ENCODE data around the gene LRRC75A. TPM values are rescaled to one million over a fixed set of nuclear protein-coding genes. Genes with fewer than 3 reads are reported as not detected.

The LRRC75A gene
- total RNA-seq, 3 donors from 2014 or later (not counting 1 experiment from before 2014, with no cell fraction given) = 2.6 to 3.0 (median 3.0) TPM

DNA sequence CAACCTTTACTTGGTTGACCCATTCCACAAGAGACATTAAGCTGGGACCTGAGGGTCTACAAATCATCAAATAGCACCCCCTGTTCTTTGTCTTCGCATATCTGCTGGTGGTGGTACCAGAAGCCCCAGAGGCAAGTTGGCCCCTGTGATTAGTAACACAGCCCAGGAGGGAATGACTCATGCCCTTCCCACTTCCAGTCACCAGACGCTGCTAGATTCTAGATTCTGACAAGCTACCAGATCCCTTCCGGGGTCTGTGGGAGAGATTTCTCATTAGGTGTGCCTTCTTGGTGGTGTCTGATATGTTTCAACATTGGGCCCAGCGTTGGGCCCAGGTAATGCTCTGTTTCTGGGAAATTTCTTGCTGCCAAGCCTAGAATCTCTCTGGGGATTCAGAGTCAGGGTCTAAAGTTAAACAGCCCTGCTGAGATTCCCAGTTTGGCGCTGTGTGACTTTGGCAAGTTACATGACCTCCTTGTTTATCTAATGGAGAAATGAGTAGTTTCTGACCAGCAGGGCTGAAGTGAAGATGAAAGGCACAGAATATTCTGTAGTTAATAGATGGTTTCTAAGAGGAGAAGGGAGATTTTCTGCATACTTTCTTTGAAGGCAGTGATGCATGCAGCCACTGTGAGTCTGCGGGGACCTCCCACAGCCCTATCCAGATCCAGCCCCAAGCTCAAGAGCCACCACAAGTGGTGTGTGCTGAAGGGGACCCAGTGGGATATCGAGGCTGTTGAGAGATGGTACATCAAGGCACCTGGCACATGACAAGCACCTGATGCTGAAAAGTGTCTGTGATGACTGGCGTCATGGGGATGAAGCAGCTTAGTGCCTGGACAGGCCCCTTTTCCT, 72.7 kb downstream of the LRRC75A start:
- H3K4me3 Mint-ChIP-seq = peak overlapping the region; percentile 54
- peaks cover 60% of the 10 kb centered on the region for H3K36me3 ChIP-seq (ENCODE audit: control insufficient read depth, insufficient read depth, low read length)
- H3K27me3 ChIP-seq (ENCODE audit: control insufficient read depth, insufficient read depth, low read length) = no peaks in the 10 kb centered on the region
- H3K27me3 Mint-ChIP-seq (ENCODE audit: low read depth in 2 of 2) = no peaks in the 10 kb centered on the region
- ATAC-seq = peak in 2 of 3 donors; percentile 24 to 27
- no peaks in the 10 kb centered on the region for H3K9me3 ChIP-seq (ENCODE audit: control insufficient read depth, insufficient read depth, low read length)
- WGBS (ENCODE audit: insufficient coverage) = 52% methylated on average over 8 of the region's 8 CpGs
- no peaks in the 10 kb centered on the region for H3K36me3 Mint-ChIP-seq
- peaks cover 49 to 64% of the 10 kb centered on the region in 2 donors for H3K4me1 Mint-ChIP-seq
- peak in 1 of 2 donors; percentile 59 for DNase-seq
- H3K27ac Mint-ChIP-seq = peak overlapping the region; percentile 98 to 100
- H3K9me3 Mint-ChIP-seq = no peaks in the 10 kb centered on the region
- intact Hi-C loops (cut with micrococcal nuclease) = no loop called here
- peak overlapping the region; percentile 37 for H3K27ac ChIP-seq (ENCODE audit: low read length)
- TF ChIP-seq, protein P1, sequence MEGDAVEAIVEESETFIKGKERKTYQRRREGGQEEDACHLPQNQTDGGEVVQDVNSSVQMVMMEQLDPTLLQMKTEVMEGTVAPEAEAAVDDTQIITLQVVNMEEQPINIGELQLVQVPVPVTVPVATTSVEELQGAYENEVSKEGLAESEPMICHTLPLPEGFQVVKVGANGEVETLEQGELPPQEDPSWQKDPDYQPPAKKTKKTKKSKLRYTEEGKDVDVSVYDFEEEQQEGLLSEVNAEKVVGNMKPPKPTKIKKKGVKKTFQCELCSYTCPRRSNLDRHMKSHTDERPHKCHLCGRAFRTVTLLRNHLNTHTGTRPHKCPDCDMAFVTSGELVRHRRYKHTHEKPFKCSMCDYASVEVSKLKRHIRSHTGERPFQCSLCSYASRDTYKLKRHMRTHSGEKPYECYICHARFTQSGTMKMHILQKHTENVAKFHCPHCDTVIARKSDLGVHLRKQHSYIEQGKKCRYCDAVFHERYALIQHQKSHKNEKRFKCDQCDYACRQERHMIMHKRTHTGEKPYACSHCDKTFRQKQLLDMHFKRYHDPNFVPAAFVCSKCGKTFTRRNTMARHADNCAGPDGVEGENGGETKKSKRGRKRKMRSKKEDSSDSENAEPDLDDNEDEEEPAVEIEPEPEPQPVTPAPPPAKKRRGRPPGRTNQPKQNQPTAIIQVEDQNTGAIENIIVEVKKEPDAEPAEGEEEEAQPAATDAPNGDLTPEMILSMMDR (IDR thresholded peaks at IDR 0.05) = no peak
- no peak overlapping the region for H3K4me3 ChIP-seq (ENCODE audit: low read length)
- peaks cover 53% of the 10 kb centered on the region for H3K4me1 ChIP-seq (ENCODE audit: control insufficient read depth, insufficient read depth, low read length)

DNA sequence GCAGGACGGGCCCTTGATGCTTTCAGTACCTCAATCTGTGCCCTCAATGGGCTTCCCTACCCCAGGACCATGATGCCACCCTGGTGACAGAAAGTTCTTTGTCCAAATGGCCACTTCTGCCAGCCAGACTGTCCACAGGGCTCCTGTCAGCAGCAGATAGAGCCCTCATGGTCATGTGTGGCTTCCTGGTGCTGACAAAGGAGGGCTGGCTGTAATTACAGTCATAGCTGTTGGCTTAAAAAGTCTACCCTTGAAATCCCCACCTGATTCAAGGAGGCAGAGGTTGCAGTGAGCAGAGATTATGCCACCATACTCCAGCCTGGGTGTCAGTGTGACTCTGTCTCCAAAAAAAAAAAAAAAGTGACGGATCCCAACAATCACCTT, 73.3 kb downstream of the LRRC75A start:
- H3K9me3 Mint-ChIP-seq = no peaks in the 10 kb centered on the region
- Histone ChIP-seq H3K27me3 (ENCODE audit: control insufficient read depth, insufficient read depth, low read length) (no peaks in the 10 kb centered on the region), H3K9me3 (ENCODE audit: control insufficient read depth, insufficient read depth, low read length) (no peaks in the 10 kb centered on the region), H3K4me3 (ENCODE audit: low read length) (no peak overlapping the region), H3K4me1 (ENCODE audit: control insufficient read depth, insufficient read depth, low read length) (peaks cover 53% of the 10 kb centered on the region), H3K36me3 (ENCODE audit: control insufficient read depth, insufficient read depth, low read length) (peaks cover 58% of the 10 kb centered on the region), H3K27ac (ENCODE audit: low read length) (peak overlapping the region; percentile 15)
- intact Hi-C loops (cut with micrococcal nuclease) = no loop called here
- peak overlapping the region; percentile 98 to 100 for H3K27ac Mint-ChIP-seq
- DNase-seq = no peak
- WGBS (ENCODE audit: insufficient coverage) = 84% methylated on average over 1 of the region's 2 CpGs
- H3K4me3 Mint-ChIP-seq = peak overlapping the region; percentile 54
- TF ChIP-seq, protein P1 (IDR thresholded peaks at IDR 0.05) = no peak
- H3K4me1 Mint-ChIP-seq = peaks cover 52 to 67% of the 10 kb centered on the region in 2 donors
- no peak for ATAC-seq
- H3K27me3 Mint-ChIP-seq (ENCODE audit: low read depth in 2 of 2) = no peaks in the 10 kb centered on the region
- H3K36me3 Mint-ChIP-seq = no peaks in the 10 kb centered on the region

DNA sequence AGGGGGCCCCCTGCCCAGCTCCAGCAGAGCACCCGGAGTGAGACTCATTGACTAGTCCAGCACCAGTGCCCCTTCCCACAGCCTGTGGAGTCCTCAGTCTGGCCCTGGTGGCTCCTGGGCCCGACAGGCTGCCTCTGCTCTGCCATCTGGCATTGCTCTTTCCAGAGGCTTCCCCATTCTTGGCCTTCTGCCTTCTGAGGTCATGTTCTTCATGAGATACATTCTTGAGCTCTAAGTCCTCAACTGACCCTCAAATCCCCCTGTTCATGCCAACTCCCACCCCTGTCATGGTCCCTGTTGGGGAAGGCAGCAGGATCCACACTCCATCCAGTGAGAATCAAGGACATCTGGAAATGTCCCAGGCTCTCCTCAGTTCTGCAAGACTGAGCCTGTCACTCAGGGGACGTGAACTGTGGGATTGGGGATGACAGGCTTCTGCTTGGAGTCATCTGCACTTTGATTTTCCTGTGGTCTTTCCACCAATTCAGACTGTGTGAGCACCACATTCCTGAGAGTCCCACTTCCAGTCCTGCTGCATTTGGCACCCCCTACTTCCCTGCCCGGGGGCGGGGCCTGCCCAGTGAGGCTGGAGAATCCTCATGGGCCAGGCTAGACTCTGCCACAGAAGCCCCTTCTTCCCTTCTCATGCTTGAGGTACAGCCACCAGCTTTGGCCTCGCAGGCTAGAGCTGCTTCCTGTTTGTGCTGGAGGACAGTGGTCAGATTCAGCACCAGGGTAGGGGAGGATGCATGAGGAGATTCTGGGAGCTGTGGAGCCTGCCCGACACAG, 73.9 kb downstream of the LRRC75A start:
- H3K36me3 ChIP-seq (ENCODE audit: control insufficient read depth, insufficient read depth, low read length) = peaks cover 52% of the 10 kb centered on the region
- Mint-ChIP-seq H3K36me3 (no peaks in the 10 kb centered on the region), H3K4me3 (peak overlapping the region; percentile 54), H3K27ac (peak overlapping the region; percentile 98 to 100), H3K4me1 (peaks cover 52 to 67% of the 10 kb centered on the region in 2 donors), H3K9me3 (no peaks in the 10 kb centered on the region), H3K27me3 (ENCODE audit: low read depth in 2 of 2) (no peaks in the 10 kb centered on the region)
- WGBS (ENCODE audit: insufficient coverage) = 81% methylated on average over 7 of the region's 7 CpGs
- H3K9me3 ChIP-seq (ENCODE audit: control insufficient read depth, insufficient read depth, low read length) = no peaks in the 10 kb centered on the region
- ATAC-seq = no peak
- H3K27me3 ChIP-seq (ENCODE audit: control insufficient read depth, insufficient read depth, low read length) = no peaks in the 10 kb centered on the region
- H3K4me3 ChIP-seq (ENCODE audit: low read length) = no peak overlapping the region
- intact Hi-C loops (cut with micrococcal nuclease) = loop anchor here (2.0 kb wide), 1 partner anchor 37 kb away; the partner anchor contains the start of gene UBB
- no peak for DNase-seq
- TF ChIP-seq, protein P1 (IDR thresholded peaks at IDR 0.05) = no peak
- H3K4me1 ChIP-seq (ENCODE audit: control insufficient read depth, insufficient read depth, low read length) = peaks cover 53% of the 10 kb centered on the region
- peak overlapping the region; percentile 15 for H3K27ac ChIP-seq (ENCODE audit: low read length)
